GM19395 (cell line): ENCODE results near the gene RNPS1.

ENCODE experiments used
- ATAC-seq: cut with Tn5 transposase; IDR thresholded peaks from one replicate; pipeline ENCODE4 v1.9.1; 2021; ENCODE audit warnings: mild to moderate bottlenecking, moderate library complexity; ENCODE audit not compliant: unreplicated experiment

Gene RNPS1

GRCh38 chr16:2236337-2237101 lies 31.4 kb downstream of the RNPS1 start, which contains the start of gene DNASE1L2:
TSS of gene DNASE1L2 (plus strand) at chr16:2236444. CDS start at chr16:2236817, 373 bp downstream.
- ATAC-seq, result no peak

- no peak for ATAC-seq
These were observed 32.1 kb downstream of the RNPS1 start for GRCh38 chr16:2235695-2236336.

GRCh38 chr16:2235234-2235651 lies 32.7 kb downstream of the RNPS1 start:
- ATAC-seq, result no peak

- no peak for ATAC-seq
These were observed 33.1 kb downstream of the RNPS1 start for GRCh38 chr16:2234813-2235170.

GRCh38 chr16:2233872-2234812 lies 33.8 kb downstream of the RNPS1 start:
- no peak for ATAC-seq

- ATAC-seq, result no peak
These were observed 34.7 kb downstream of the RNPS1 start for GRCh38 chr16:2233046-2233775.

- ATAC-seq, result no peak
These were observed 35.6 kb downstream of the RNPS1 start for GRCh38 chr16:2232094-2232990.

GRCh38 chr16:2231016-2231931 lies 36.7 kb downstream of the RNPS1 start:
- no peak for ATAC-seq

GRCh38 chr16:2230376-2230775 lies 37.5 kb downstream of the RNPS1 start:
- no peak for ATAC-seq

- no peak for ATAC-seq
These were observed 38.2 kb downstream of the RNPS1 start for GRCh38 chr16:2229632-2230250.

GRCh38 chr16:2229091-2229490 lies 38.8 kb downstream of the RNPS1 start:
- ATAC-seq, result no peak

- ATAC-seq, result no peak
These were observed 39.6 kb downstream of the RNPS1 start for GRCh38 chr16:2228161-2228824.

GRCh38 chr16:2226918-2227317 lies 41.0 kb downstream of the RNPS1 start:
- ATAC-seq, result no peak

GRCh38 chr16:2226245-2226793 lies 41.6 kb downstream of the RNPS1 start:
- ATAC-seq, result no peak

- peak; percentile 21 for ATAC-seq
These were observed 43.9 kb downstream of the RNPS1 start for GRCh38 chr16:2223942-2224486.

- peak; percentile 89 for ATAC-seq
These were observed 44.5 kb downstream of the RNPS1 start, which contains the start of gene E4F1 for GRCh38 chr16:2223221-2223941. TSS of gene E4F1 (plus strand) at chr16:2223591. CDS start at chr16:2223614, 23 bp downstream.
